ENCODE results near the gene RFC4.
"Not testable (repeated sequence)": the region's sequence is repeated elsewhere in the genome, so short reads cannot be mapped to it uniquely, and the experiment has no call there.

DNA sequence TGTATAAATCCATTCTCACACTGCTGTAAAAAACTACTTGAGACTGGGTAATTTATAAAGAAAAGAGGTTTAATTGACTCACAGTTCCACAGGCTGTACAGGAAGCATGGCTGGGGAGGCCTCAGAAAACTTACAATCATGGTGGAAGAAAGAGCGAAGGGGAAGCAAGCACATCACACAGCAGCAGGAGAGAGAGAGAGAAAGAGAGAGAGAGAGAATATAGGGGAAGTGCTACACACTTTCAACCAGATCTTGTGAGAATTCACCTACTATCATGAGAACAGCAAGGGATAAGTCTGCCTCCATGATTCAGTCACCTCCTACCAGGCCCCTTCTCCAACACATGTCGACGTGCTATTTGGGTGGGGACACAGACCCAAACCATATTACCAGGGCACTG is 45.6 kb upstream of the RFC4 start:
- TF ChIP-seq POLR2AphosphoS5 (IDR thresholded peaks at IDR 0.05), result not testable (repeated sequence)
- TF ChIP-seq, protein P1, sequence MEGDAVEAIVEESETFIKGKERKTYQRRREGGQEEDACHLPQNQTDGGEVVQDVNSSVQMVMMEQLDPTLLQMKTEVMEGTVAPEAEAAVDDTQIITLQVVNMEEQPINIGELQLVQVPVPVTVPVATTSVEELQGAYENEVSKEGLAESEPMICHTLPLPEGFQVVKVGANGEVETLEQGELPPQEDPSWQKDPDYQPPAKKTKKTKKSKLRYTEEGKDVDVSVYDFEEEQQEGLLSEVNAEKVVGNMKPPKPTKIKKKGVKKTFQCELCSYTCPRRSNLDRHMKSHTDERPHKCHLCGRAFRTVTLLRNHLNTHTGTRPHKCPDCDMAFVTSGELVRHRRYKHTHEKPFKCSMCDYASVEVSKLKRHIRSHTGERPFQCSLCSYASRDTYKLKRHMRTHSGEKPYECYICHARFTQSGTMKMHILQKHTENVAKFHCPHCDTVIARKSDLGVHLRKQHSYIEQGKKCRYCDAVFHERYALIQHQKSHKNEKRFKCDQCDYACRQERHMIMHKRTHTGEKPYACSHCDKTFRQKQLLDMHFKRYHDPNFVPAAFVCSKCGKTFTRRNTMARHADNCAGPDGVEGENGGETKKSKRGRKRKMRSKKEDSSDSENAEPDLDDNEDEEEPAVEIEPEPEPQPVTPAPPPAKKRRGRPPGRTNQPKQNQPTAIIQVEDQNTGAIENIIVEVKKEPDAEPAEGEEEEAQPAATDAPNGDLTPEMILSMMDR (IDR thresholded peaks at IDR 0.05), result not testable (repeated sequence)

Data from gastroesophageal sphincter (tissue), 3 donors.